Activated CD4-positive, alpha-beta T cell treated with anti-CD3 and anti-CD28 coated beads, Interleukin-2, amount 50 U/mL, for 24 hours (primary cell): Measurements from ENCODE around the gene MRPS7.
"Not testable (repeated sequence)": the region's sequence is repeated elsewhere in the genome, so short reads cannot be mapped to it uniquely, and the experiment has no call there.

Experiments
- DNase-seq, 2 donors: peaks; one replicate each; pipeline ENCODE4 v3.0.0-alpha.2; 2020; ENCODE audit warnings: low read depth in 1 of 2, low spot score in 1 of 2

The MRPS7 gene

GRCh38 chr17:75244133-75244866, 17.4 kb upstream of the MRPS7 start:
- no peak for DNase-seq

GRCh38 chr17:75245011-75245410, 16.7 kb upstream of the MRPS7 start:
- DNase-seq: no peak

GRCh38 chr17:75246404-75246803, 15.3 kb upstream of the MRPS7 start:
- DNase-seq: no peak

- peak in 1 of 2 donors; percentile 33 for DNase-seq
Observed at GRCh38 chr17:75249564-75249963, 12.1 kb upstream of the MRPS7 start.

GRCh38 chr17:75250009-75250471, 11.6 kb upstream of the MRPS7 start:
- DNase-seq: peak; percentile 55 to 85

- no peak for DNase-seq
Observed at GRCh38 chr17:75252039-75252816, 9.5 kb upstream of the MRPS7 start.

- not testable (repeated sequence) for DNase-seq
Observed at GRCh38 chr17:75255954-75256698, 5.6 kb upstream of the MRPS7 start.

- not testable (repeated sequence) for DNase-seq
Observed at GRCh38 chr17:75257228-75257627, 4.5 kb upstream of the MRPS7 start.

GRCh38 chr17:75260641-75261335, 891 bp upstream of the MRPS7 start:
- DNase-seq: peak; percentile 49 to 71

GRCh38 chr17:75262112-75262606, 480 bp downstream of the MRPS7 start:
- no peak for DNase-seq

GRCh38 chr17:75263055-75263454, 1.4 kb downstream of the MRPS7 start:
- no peak for DNase-seq

- DNase-seq: no peak
Observed at GRCh38 chr17:75265614-75266315, 4.1 kb downstream of the MRPS7 start.

- no peak for DNase-seq
Observed at GRCh38 chr17:75266316-75267152, 4.9 kb downstream of the MRPS7 start.

GRCh38 chr17:75267153-75267410, 5.4 kb downstream of the MRPS7 start:
- no peak for DNase-seq

GRCh38 chr17:75267411-75268232, 5.9 kb downstream of the MRPS7 start:
- no peak for DNase-seq

- no peak for DNase-seq
Observed at GRCh38 chr17:75269844-75270217, 8.2 kb downstream of the MRPS7 start.

GRCh38 chr17:75270218-75270965, 8.7 kb downstream of the MRPS7 start:
- DNase-seq: peak; percentile 39 to 41

GRCh38 chr17:75270966-75271232, 9.2 kb downstream of the MRPS7 start, which contains the start of gene MIF4GD:
TSS of gene MIF4GD (minus strand) at chr17:75271231. CDS start at chr17:75270195, 1,036 bp downstream.
- no peak for DNase-seq
